GM18526 (cell line): Measurements from ENCODE around the gene MILR1.

Experiments used
- POLR2A ChIP-seq: IDR thresholded peaks from 3 replicates; pipeline ENCODE4 v1.6.1; 2011; ENCODE audit not compliant: insufficient read length; ENCODE audit errors: extremely low read depth

The MILR1 gene

DNA sequence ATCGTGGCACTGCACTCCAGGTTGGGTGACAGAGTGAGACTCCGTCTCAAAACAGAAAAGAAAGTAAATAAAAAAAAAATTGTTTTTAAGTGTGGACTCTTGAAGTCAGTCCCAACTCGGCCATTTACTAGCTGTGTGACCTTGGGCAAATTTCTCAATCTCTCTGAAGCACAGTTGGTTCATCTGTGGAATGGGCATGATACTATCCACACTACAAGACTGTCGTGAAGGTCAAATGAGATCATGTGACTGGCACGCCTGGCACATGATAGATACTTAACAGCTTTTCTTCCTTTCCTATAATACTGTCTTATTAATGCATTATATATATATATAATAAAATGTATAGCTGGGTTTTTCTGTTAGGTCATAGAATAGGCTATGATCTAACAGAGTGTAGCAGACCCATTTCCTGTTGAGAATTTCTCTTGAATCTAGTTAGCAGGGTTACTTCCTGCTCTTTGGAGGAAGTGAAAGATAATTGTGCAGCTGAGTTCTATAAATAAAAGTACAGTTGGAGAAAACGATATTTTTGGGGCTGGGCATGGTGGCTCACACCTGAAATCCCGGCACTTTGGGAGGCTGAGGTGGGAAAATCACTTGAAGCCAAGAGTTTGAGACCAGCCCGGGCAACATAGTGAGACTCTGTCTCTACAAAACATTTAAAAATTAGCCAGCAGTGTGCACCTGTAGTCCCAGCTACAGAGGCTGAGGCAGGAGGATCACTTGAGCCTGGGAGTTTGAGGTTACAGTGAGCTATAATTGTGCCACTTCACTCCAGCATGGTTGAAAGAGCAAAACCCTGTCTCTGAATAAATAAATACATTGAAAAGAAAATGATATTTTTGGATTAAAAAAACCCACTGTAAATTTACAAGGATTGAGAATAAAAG is 7.3 kb downstream of the MILR1 start:
- no peak for TF ChIP-seq POLR2A

DNA sequence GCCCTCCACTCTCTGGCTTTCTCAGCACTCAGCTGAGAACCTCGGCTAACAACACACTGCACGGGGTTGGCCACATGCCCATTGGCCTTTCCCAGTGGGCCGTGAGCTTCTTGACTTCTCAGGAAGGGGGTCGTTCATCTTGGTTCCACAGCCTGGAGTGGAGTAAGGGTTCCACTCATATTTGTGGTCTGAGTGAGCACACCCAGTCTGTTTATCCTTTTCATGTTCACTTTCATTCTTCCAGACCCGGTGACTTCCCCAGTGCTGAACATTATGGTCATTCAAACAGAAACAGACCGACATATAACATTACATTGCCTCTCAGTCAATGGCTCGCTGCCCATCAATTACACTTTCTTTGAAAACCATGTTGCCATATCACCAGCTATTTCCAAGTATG is 8.2 kb downstream of the MILR1 start:
- TF ChIP-seq POLR2A = no peak

DNA sequence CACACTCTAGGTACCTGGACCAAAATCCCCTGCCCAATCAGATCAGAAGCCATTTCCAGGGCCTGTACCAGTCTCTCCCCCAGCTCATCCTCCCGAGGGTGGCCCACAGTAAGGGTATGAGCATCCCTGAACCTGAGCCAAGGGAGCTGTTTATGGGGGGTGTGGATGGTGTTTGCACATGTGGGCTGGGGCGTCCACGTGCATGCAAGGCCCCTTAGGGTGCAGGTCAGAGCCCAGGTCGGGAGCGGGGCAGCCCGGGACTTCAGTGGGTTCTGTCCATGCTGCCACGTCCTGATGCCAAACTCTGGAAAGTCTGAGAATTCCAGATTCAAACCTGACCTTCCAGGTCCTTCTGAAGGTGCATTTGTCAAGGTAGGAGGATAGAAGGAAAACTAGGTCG is 9.8 kb downstream of the MILR1 start:
- TF ChIP-seq POLR2A = no peak

DNA sequence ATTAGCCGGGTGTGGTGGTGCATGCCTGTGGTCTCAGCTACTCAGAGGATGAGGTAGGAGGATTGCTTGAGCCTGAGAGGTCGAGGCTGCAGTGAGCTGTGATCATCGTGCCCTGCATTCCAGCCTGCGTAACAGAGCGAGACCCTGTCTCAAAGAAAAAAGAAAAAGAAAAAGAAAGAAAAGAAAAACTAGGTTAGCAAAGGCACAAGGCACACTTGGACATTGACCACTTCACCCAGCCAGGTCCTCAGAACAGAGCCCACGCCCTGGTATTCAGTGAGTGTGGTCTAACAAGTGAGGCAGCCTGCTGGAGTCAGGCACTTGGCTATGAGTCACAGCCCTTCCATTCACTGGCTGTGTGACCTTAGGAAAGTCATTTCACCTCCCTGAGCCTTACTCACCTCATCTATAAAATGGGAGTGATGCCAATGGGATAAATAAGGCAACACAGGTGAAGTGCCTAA is 10.4 kb downstream of the MILR1 start:
- no peak for TF ChIP-seq POLR2A

DNA sequence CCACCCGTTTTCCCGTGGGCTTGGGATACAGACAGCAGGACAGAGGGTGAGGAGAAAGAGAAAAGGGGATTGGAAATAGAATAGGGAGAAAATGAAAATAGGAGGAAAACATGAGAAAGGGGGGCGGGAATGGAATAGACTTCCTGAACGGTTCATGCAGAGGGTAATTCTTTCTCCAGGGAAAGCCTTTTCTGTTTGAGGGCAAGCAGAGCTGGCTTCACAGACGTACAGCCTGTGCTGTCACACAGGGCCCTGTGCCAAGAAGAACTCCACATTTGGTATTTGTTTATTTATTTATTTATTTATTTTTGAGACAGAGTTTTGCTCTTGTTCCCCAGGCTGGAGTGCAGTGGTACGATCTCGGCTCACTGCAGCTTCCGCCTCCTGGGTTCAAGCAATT is 12.0 kb downstream of the MILR1 start:
- TF ChIP-seq POLR2A = no peak

DNA sequence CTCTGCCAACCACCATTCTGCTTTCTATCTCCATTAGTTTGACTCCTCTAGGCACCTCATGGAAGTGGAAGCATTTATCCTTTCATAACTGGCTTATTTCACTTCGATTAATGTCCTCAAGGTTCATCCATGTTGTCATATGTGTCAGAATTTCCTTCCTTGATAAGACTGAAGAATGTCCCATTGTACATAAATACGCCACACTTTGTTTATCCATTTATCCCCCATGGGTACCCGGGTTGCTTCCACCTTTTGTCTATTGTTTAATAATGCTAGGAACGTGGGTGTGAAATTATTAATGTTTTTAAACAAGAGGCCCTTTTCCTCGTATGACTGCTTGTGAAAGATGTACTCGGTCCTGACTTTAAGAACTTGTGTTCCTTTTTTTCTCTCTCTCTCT is 12.9 kb downstream of the MILR1 start:
- no peak for TF ChIP-seq POLR2A

DNA sequence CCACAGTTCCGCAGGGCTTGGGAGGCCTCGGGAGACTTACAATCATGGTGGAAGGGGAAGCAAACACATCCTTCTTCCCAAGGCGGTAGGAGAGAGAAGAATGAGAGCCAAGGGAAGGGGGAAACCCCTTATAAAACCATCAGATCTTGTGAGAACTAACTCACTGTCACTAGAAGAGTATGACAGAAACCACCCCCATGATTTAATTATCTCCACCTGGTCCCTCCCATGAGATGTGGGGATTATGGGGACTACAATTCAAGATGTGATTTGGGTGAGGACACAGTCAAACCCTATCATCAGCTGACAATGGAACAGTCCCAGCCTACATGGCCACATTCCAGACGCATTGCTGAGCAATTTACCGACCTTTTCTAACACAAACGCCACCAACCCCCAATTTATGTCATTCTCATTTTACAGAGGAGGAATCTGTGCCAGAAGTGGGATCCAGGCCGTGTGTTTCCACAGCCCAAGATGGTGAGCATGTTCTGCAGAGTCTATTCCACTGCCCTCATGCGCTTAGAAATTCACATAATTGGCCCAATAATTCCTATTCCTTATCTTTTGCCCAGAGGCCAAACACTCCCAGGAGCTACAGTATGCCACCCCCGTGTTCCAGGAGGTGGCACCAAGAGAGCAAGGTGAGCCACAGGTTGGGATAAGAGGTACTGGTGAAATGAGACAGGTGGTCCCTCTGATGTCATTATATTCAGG is 17.3 kb downstream of the MILR1 start:
- no peak for TF ChIP-seq POLR2A

DNA sequence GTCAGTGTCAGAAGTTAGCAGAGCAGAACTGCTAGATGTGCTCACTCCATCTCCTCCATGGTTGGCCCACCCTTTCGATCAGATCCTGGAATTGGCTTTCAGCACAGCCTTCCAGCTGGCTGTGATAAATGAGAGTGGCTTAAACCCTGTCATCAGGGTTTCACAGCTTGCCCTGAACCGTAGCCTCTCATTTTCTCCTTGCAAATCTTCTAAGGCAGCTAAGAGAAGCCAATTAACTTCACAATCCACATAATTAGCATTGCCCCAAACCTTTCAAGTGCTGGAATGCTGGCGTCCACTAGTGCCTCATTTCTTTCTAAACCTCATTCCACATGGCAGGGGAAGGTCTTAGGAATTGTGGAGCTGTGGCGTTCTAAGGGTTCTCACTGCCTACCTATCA is 21.7 kb downstream of the MILR1 start:
- no peak for TF ChIP-seq POLR2A

DNA sequence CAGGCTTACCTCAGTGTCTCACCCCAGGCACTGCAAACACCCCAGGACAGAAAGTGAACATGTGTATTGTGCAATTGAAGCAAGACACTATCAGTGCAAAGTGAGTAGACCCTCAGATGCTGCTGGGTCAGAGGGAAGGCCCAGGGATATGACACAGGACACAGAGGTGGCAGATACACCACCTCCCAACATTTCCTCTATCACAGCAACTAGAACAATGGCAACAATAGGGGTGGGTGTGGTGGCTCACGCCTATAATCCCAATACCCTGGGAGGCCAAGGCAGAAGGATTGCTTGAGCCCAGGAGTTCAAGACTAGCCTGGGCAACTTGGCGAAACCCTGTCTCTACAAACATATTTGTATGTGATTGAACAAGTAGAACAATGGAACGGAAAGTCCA is 22.5 kb downstream of the MILR1 start:
- no peak for TF ChIP-seq POLR2A

DNA sequence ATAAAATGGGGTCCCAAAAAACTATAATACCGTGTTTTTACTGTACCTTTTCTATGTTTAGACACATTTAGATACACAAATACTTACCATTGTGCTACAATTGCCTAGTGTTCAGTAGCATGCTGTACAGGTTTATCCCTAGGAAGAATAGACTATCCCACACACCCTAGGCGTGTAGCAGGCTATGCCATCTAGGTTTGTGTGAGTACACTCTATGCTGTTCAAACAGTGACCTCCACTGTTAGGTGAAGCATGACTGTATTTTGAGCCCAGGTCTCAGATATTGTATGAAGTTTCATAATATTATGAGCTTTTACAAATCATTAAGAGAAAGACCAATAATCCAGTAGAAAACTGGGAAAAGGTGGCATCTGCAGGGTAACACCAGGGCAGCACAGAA is 23.6 kb downstream of the MILR1 start:
- no peak for TF ChIP-seq POLR2A

DNA sequence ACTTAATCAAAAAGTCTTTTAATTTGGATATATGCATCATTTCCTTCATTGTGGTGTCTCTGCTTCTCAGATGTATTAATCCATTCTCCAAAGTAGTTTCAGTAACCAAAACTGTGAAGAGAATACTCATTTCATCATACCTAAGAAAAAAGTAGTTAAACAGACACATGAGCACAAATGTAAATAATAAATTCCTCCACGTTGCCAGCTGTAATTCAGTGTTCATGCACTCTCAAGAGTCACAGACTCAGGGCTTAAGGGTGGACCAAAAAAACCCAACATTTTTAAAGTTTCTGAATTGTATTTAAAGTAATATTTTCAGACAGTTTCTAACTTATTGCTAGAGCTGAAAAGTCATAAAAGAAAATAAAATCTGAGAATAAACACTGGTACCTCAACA is 28.9 kb downstream of the MILR1 start:
- no peak for TF ChIP-seq POLR2A

DNA sequence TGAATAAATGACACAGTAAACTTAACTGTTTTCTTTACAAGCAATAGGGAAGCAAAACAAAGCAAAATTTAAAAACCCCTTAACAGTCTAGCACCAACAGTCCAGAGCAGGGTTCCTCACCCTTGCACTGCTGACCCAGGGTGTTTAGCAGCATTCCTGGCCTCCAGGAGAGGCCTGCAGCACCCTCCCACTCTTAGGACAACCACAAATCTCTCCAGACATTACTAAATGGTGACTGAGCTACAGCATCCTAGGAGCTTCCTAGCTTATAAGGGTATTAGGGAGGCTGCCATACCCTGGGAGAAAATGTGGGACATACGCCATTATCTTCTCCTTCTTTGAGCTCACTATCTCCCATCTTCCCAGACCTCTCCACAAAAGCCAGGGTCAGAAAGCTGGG is 32.0 kb downstream of the MILR1 start:
- no peak for TF ChIP-seq POLR2A

DNA sequence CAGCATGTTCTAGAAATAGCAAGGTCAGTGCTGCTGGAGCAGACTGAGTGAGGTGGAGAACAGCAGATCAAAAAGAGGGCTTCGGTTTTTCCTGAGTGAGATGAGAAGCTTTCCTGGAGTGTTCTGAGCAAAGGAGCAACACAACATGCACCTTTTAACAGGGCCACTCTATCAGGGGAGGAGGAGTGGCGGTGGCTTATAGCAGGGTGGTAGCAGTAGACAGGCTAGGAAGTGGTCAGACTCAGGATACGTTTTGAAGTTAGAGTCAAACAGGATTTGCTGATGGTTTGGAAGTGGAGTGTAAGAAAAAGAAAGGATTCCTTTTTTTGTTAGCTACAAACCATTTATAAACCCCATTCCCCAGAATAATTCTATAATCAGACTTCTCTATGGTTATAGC is 35.5 kb downstream of the MILR1 start:
- TF ChIP-seq POLR2A = no peak

DNA sequence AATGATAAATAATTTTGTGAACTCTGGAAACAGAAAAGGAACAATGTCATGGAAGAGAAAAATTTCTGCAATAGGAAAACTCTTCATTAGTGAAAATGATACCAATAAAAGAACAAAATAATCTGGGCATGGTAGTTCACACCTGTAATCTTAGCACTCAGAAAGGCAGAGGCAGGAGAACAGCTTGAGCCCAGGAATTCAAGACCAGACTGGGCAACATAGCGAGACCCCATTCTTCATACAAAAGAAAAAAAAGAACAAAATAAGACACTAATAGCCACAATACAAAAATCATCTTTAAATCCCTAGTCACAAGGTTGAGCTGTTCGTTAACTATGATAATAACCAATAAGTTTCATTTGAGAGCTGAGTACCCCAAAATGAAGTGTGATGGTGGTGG is 39.4 kb downstream of the MILR1 start:
- no peak for TF ChIP-seq POLR2A

DNA sequence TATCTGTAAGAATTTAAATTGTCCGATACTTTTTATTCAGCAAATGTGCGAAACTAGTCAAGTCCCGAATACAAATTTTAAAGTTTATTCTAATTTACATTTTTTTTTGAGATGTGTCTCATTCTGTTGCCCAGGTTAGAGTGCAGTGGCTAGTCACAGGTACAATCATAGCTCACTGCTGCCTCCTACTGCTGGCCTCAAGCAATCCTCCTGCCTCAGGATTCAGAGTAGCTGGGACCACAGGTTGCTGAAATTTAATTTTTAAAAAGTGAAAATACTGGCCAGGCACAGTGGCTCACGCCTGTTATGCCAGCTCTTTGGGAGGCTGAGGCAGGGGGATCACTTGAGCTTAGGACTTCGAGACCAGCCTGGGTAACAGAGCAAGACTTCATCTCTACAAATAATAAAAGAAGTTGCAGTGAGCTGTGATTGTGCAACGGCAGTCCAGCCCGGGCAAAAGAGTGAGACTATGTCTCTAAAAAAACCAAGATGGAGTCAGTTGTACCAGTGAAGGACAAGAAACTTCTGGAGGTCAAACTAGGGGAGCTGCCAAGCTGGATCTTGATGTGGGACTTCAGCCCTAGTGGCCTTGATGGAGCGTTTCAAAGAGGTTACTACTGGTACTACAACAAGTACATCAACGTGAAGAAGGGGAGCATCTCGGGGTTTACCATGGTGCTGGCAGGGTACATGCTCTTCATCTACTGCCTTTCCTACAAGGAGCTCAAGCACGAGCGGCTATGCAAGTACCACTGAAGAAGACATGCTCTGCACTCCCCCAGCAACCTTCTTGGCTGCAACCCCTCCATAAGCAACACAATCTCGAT is 42.3 kb downstream of the MILR1 start:
- TF ChIP-seq POLR2A = no peak

DNA sequence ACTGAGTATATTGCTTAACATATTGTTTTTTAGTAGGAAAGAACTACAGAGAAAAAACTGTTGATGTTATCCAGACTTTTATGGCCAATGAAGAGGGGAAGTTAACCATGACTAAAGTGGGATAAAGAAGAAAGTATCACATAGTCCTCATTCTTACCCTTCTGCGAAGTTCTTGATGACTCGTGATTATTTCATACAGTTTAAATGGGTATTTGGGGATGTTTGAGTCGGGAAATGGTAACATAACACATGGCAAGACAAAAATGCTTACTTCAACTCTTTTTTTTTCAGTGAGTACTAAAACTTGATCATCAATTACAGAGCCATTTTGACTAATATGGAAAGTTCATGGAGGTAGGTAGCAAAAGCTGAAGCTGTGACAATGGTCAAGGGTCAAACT is 43.1 kb downstream of the MILR1 start:
- no peak for TF ChIP-seq POLR2A
